Activated naive CD8-positive, alpha-beta T cell treated with anti-CD3 and anti-CD28 coated beads for 36 hours (primary cell): ENCODE data around the gene TRNP1. TPM values are rescaled to one million over a fixed set of nuclear protein-coding genes. Genes with fewer than 3 reads are reported as not detected.

Source experiments
- DNase-seq: peaks from one replicate; pipeline ENCODE4 v3.0.0; 2021
- H3K27ac Mint-ChIP-seq: one replicate; pipeline ENCODE4 v1.8.0; 2022; ENCODE audit warnings: mild to moderate bottlenecking, moderate library complexity, mixed read lengths
- H3K27me3 Mint-ChIP-seq: one replicate; pipeline ENCODE4 v1.8.0; 2022; ENCODE audit warnings: mild to moderate bottlenecking, mixed read lengths
- H3K36me3 Mint-ChIP-seq: one replicate; pipeline ENCODE4 v1.8.0; 2021; ENCODE audit warnings: mild to moderate bottlenecking, mixed read lengths
- H3K4me1 Mint-ChIP-seq: one replicate; pipeline ENCODE4 v1.8.0; 2021; ENCODE audit warnings: mixed read lengths
- H3K4me3 Mint-ChIP-seq: one replicate; pipeline ENCODE4 v1.8.0; 2022; ENCODE audit warnings: mild to moderate bottlenecking, moderate library complexity, mixed read lengths
- H3K9me3 Mint-ChIP-seq: one replicate; pipeline ENCODE4 v1.8.0; 2022; ENCODE audit warnings: mixed read lengths
- total RNA-seq, 2 experiments: library from RNA; stranded (reverse); gene quantifications; one replicate each; pipeline ENCODE4 v1.2.3, GENCODE V29; 2021

Gene TRNP1
- total RNA-seq, 2 experiments from 2014 or later = 0.40 to 0.64 TPM

DNA sequence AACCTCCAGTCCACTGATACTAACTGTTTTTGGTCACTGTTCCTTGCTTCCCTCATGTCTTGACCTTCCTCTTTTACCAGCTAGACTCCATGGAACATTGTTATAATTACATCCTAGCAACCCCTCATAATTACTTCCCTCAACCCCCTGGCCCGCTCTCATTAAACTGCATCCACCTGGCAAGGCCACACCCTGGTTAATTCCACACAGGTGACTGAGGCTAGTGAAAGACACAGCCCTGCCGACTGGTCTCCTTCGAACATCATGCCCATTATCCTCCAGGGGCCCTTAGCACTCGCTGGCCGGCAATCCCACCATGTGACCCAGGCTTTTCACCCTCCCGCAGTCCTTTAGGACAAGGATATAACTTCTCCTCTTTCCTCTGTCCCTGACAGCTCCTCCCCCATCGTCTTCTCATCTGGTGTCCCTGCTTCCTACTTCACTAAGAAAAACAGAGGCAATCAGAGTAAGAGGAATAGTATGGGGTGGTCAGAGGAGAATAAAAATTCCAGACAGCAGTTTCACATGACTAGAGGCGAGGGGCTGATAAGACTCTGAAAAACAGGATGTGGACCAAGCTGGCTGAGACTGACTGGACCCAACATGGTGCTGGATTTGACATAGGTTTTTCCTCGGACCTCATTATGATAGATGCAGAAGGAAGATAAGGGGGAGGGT lies 28.0 kb downstream of the TRNP1 start:
- DNase-seq = no peak
- Mint-ChIP-seq H3K27me3 (no peaks in the 10 kb centered on the region), H3K9me3 (no peaks in the 10 kb centered on the region), H3K4me3 (no peak overlapping the region), H3K27ac (no peak overlapping the region), H3K4me1 (no peaks in the 10 kb centered on the region), H3K36me3 (no peaks in the 10 kb centered on the region)

DNA sequence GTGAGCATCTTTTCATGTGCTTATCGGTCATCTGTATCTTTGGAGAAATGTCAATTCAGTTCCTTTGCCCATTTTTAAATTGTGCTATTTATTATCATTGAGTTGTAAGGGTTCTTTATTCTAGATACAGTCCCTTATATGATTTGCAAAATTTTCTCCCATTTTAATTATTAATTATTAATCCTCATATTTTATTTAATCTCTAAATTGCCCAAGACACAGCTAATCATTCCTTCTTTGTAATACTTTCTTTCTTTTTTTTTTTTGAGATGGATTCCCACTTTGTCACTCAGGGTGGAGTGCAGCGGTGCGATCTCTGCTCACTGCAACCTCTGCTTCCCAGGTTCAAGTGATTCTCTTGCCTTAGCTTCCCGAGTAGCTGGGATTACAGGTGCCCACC lies 32.2 kb downstream of the TRNP1 start:
- DNase-seq = no peak
- Mint-ChIP-seq H3K4me1 (peaks cover 3% of the 10 kb centered on the region), H3K27ac (no peak overlapping the region), H3K36me3 (no peaks in the 10 kb centered on the region), H3K9me3 (no peaks in the 10 kb centered on the region), H3K4me3 (no peak overlapping the region), H3K27me3 (no peaks in the 10 kb centered on the region)

DNA sequence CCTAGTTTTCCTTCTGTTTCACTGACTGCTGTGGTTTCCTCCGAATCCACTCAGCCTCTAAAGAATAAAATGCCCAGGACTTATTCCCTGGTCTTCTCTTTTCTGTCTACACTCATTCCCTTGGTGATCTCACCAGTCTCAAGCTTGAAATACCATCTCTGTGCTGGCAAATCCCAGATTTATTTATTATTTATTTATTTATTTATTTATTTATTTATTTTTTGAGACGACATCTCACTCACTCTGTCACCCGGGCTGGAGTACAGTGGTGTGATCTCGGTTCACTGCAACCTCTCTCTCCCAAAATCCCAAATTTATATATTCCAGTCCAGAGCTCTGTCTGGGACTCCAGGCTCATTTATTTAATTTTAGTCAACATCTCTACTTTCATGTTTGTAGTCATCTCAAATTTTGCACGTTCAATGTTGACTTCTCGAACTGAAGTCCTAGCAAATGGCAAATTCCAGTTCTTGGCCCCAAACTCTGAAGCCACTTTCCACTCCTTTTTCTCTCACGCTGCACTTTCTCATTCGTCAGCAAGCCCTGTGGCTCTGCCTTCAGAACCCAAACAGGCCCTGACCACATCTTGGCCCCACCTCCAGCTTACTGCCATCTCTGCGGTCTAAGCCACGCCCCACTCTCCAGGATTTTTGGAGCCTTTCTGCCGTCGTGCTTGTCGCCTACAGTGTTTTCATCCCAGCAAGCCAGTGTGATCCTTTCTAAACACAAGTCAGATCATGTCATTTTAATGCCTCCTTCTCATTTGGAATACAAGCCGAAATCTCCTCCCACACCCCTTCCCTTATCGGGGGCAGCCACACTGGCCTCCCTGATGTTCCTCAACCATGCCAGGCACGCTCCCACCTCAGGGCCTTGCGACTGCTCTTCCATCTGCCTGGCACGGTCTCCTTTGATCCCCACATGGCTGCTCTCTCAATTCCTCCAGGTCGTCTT lies 33.4 kb downstream of the TRNP1 start:
- DNase-seq = no peak
- Mint-ChIP-seq H3K9me3 (no peaks in the 10 kb centered on the region), H3K27me3 (no peaks in the 10 kb centered on the region), H3K4me3 (no peak overlapping the region), H3K36me3 (no peaks in the 10 kb centered on the region), H3K27ac (no peak overlapping the region), H3K4me1 (peaks cover 3% of the 10 kb centered on the region)

DNA sequence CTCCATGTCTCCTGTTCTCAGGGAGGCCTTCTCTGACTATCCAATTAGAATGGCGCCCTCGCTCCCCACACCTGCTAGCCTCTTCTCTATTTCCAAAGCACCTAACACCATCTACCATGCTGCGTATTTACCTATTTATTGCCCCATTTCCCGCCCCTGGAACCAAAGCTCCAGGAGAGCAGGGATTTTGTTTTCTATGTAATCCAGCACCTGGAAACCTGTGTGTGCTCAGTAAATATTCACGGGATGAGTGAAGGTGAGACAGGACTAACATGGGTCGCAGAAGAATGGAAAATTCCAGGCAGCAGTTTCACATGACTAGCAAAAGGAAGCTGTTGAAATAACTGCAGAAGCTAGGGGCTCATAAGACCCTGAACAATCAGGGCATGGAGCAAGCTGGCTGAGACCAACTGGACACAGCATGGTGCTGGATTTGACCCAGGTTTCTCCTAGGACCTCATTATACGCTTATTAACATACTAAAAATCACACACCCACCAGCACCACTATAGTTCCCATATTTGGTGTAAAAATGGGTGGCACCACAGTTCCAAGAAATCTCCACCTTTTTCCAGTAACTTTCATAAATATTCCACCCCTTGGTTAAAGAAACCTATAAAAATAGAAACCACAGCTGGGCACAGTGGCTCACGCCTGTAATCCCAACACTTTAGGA lies 34.2 kb downstream of the TRNP1 start:
- peaks cover 3% of the 10 kb centered on the region for H3K4me1 Mint-ChIP-seq

DNA sequence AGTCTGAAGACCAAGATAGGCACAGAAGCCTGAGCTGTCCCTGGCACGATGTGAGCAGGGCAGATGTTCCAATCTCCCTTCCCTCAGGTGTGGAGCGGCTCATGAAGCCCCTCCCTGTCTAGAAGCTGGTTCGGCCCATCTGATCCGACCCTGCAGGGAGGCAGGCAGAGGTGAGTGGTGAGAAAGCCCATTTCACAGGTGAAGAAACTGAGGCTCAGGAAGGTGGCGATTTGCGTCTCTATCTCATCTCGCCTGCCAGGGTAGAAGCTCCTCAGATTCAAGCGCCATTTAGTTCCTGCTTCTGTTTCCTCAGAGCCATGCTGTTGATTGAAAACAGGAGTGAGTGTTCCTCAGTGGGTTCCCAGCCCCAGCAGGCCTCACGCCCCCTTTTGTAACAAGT lies 36.0 kb downstream of the TRNP1 start:
- H3K4me3 Mint-ChIP-seq = no peak overlapping the region
- H3K9me3 Mint-ChIP-seq = no peaks in the 10 kb centered on the region
- peaks cover 3% of the 10 kb centered on the region for H3K4me1 Mint-ChIP-seq
- H3K27ac Mint-ChIP-seq = no peak overlapping the region
- no peaks in the 10 kb centered on the region for H3K36me3 Mint-ChIP-seq
- no peak for DNase-seq
- no peaks in the 10 kb centered on the region for H3K27me3 Mint-ChIP-seq

More for the DNA sequence above, 34.2 kb downstream of the TRNP1 start:
- Mint-ChIP-seq H3K27ac (no peak overlapping the region), H3K27me3 (no peaks in the 10 kb centered on the region), H3K9me3 (no peaks in the 10 kb centered on the region), H3K4me3 (no peak overlapping the region), H3K36me3 (no peaks in the 10 kb centered on the region)
- no peak for DNase-seq

DNA sequence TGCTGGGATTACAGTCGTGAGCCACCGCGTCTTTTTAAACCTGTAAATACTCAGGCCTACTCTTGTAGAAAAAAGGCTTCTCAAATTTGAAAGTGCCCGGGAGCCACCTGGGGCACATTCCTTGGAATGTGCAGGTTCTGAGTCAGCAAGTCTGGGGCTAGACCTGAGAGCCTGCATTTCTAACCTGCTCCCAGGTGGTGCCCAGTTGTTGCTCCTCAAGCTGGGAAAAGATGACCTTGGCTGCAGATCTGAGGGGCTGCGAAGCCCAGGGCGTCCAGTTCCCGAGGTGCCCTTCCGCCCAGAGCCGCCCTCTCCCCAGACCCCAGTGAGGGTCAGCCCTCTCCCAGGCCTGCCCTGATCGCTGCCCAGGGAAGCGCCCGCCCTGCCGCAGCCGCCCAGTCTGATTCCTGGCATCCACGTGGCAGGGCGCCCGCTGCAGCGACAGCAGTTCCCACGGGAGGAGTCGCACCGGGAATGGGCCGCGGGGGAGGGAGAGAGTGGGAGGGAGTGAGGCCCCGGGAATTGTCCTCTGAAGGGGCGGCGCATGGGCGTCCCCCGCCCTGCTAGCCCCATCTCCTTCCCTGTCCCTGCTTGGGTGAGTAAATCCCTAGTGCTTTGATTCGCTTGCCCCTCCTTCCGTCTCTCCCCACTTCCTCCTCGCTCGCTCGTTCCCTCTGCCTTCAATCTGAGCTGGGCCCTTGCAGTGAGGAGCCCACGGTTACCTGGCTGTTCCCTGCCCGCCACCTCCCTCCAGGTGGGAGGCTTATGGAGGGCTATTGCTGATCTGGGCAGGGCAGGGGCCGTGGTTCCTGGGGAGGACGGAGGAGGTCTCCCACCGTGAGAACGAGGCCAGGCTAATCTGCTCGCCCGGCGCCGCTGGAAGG lies 38.0 kb downstream of the TRNP1 start:
- peaks cover 3% of the 10 kb centered on the region for H3K4me1 Mint-ChIP-seq
- H3K4me3 Mint-ChIP-seq = no peak overlapping the region
- H3K36me3 Mint-ChIP-seq = no peaks in the 10 kb centered on the region
- H3K27me3 Mint-ChIP-seq = no peaks in the 10 kb centered on the region
- no peak overlapping the region for H3K27ac Mint-ChIP-seq
- H3K9me3 Mint-ChIP-seq = no peaks in the 10 kb centered on the region
- no peak for DNase-seq

DNA sequence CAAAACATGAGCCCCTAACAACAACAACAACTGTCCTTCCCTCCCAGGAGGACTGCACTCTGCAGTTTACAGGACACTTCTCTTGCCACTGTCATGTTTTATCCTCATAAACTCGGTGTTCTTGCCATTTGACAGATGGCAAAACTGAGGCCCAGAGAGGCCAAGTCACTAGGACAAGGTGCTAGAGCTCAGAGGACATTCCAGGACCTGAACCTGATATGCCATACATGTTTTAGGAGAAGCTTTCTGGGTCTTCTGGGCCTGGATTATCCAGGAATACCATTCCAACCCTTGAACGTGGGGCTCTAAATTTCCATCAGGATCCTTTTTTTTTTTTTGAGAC lies 38.6 kb downstream of the TRNP1 start:
- DNase-seq = no peak
- Mint-ChIP-seq H3K36me3 (no peaks in the 10 kb centered on the region), H3K9me3 (no peaks in the 10 kb centered on the region), H3K4me1 (peaks cover 3% of the 10 kb centered on the region), H3K4me3 (no peak overlapping the region), H3K27me3 (no peaks in the 10 kb centered on the region), H3K27ac (no peak overlapping the region)

DNA sequence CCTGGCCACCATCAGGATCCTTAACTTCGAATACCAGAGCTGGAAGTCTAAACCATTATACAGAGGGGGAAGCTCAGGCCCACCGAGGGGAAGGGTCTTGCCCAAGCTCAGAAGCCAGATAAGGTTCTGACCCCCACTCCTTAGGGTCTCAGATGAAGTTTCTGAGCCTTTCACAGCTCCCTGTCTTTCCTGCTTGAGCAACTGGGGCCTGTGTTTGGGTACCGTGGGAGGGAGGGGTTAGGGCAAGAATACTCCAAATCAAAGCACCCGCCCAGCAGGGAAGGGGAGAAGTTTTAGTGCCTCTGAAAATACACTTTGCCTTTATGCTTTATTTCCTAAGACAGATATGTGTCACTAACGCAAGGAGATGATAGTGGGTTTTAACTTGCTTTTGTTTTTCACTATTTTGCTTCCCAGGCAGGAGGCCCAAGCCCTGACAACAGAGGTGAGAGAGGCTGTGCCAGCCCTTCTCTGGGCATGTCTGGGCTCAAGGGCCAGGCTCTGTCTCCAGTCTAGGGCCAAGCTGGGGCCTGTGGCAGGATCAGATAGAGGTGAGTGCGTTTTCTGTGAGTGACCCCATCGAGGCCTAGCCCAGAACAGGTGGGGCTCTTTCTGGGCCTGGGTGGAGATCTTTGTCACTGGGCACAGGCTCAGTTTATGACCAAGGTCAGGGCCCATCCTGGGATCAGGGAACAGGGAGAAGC lies 39.7 kb downstream of the TRNP1 start:
- no peak overlapping the region for H3K4me3 Mint-ChIP-seq
- H3K27ac Mint-ChIP-seq = no peak overlapping the region
- no peak for DNase-seq
- H3K9me3 Mint-ChIP-seq = no peaks in the 10 kb centered on the region
- peaks cover under 1% of the 10 kb centered on the region for H3K4me1 Mint-ChIP-seq
- H3K27me3 Mint-ChIP-seq = no peaks in the 10 kb centered on the region
- no peaks in the 10 kb centered on the region for H3K36me3 Mint-ChIP-seq

DNA sequence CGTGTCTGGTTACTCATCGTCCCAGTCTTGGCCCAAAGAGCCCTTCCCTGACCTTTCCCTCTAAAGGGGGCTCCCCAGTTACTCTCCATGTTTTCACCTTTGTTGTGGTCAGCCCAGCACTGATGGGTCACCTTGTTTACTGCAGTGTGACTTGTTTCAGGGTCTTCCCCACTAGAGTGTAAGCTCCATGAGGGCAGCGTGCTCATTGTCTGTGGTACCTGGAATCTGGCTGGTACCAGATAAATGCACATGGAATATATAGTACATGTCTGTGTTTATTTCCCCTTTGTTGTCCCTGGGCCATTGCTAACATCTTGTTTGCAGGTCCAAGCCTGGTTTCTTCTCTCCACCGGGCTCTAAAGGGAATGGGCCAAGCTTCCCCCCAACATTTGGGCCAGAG lies 41.9 kb downstream of the TRNP1 start:
- Mint-ChIP-seq H3K36me3 (no peaks in the 10 kb centered on the region), H3K9me3 (no peaks in the 10 kb centered on the region), H3K27me3 (no peaks in the 10 kb centered on the region), H3K4me3 (no peak overlapping the region), H3K4me1 (no peaks in the 10 kb centered on the region), H3K27ac (no peak overlapping the region)
- no peak for DNase-seq

DNA sequence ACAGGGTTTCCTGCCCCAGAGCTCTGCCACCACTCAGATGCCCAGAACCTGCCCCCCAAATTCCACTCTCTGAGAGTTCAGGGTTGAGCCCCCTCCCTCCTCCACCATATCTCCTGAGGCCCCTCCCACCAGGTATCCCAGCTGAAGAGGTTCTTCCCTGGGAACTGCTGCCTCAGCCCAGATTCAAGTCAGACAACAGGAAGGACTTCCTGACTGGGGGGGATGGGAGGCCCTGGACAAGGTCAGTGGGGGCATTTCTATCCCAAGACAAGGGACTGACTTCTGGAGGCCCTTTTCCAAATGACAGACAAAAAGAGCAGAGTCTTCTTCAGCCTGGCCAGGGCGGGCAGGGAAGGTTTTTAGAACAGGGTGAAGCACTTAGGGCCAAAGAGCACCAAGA lies 43.2 kb downstream of the TRNP1 start:
- no peaks in the 10 kb centered on the region for H3K9me3 Mint-ChIP-seq
- DNase-seq = no peak
- no peaks in the 10 kb centered on the region for H3K36me3 Mint-ChIP-seq
- no peak overlapping the region for H3K4me3 Mint-ChIP-seq
- no peaks in the 10 kb centered on the region for H3K27me3 Mint-ChIP-seq
- no peaks in the 10 kb centered on the region for H3K4me1 Mint-ChIP-seq
- H3K27ac Mint-ChIP-seq = no peak overlapping the region

DNA sequence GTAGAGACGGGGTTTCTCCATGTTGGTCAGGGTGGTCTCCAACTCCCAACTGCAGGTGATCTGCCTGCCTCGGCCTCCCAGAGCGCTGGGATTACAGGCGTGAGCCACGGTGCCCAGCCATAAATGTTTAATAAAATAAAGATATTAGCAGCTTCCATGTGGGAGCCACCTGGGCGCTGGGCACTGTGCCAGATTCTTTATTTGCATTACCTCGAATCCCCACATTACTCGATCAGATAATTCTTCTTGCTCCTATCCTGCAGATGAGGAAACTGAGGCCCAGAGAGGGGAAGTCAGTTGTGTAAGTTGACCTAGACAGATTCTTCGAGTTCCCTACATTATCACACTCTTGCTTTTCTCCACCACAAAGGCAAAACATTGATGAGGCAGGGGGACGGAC lies 44.0 kb downstream of the TRNP1 start:
- Mint-ChIP-seq H3K4me1 (no peaks in the 10 kb centered on the region), H3K9me3 (no peaks in the 10 kb centered on the region), H3K36me3 (no peaks in the 10 kb centered on the region), H3K4me3 (no peak overlapping the region), H3K27ac (no peak overlapping the region), H3K27me3 (no peaks in the 10 kb centered on the region)
- DNase-seq = no peak

DNA sequence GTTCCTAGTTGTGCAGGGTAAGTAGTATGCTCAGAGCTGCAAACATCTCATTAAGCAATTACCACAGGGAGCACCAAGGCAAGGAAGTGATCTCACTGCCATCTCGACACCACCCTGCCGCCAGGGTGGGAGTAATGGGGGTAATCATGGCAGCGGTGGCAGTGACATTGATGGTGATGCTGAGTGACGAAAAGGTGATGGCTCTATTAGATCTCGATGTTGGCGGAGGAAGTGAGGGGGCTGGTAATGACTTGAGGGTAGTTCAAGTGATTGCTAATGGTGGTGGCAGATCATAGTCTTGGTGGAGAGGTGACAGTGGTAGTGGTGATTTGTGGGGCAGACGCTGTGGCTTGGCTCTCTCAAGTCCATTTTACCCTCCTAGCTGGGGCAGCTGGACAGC lies 44.5 kb downstream of the TRNP1 start:
- Mint-ChIP-seq H3K36me3 (no peaks in the 10 kb centered on the region), H3K9me3 (no peaks in the 10 kb centered on the region), H3K27me3 (no peaks in the 10 kb centered on the region), H3K4me1 (no peaks in the 10 kb centered on the region), H3K27ac (no peak overlapping the region), H3K4me3 (no peak overlapping the region)
- no peak for DNase-seq

DNA sequence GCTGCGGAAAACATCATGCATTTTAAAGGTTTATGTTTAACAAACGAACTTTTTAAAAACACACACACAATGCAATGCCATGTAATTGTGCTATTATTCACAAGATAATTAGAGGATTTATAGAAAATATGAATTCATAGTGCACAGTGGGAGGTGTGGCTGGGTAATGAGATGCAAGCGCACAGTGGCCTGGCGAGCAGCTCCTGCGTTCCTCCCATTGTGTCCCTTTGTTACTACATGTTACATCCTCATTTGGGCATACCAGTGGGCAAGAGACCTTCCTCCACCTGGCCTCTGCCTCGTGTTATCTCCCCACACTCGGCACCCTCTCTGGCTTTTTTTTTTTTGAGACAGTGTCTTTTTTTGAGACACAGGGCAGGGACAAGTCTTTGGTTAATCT lies 49.2 kb downstream of the TRNP1 start:
- H3K27ac Mint-ChIP-seq = no peak overlapping the region
- no peaks in the 10 kb centered on the region for H3K27me3 Mint-ChIP-seq
- no peak for DNase-seq
- no peak overlapping the region for H3K4me3 Mint-ChIP-seq
- no peaks in the 10 kb centered on the region for H3K36me3 Mint-ChIP-seq
- H3K9me3 Mint-ChIP-seq = no peaks in the 10 kb centered on the region
- H3K4me1 Mint-ChIP-seq = peaks cover 15% of the 10 kb centered on the region

DNA sequence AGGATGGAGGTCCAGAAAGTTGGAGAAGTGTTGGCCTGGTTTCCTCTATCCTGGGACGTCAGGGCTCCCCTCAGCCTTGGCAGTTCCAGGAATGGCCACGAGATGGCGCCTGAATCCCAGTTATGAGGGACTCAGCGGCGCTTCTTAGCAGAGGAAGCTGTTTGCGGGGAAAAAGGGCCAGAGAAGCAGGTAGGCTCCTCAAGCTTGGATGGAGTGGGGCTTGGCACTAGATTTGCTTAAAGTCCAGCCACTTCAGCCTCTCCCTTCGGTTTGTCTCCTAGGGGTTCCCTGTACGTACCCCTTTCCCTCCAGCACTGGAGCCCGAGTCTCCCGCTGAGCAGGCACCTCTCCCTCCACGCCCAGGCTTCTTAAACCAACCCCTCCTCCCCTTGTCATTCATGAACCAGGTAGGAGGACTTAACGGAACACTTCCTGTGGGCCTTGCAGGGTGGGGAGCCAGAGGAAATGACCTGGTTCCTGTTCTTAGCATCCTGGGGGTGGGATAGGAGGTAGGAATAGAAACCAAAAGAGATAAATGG lies 51.2 kb downstream of the TRNP1 start:
- DNase-seq = peak; percentile 81
- Mint-ChIP-seq H3K4me1 (peaks cover 15% of the 10 kb centered on the region), H3K4me3 (peak overlapping the region; percentile 77), H3K9me3 (no peaks in the 10 kb centered on the region), H3K27ac (no peak overlapping the region), H3K36me3 (no peaks in the 10 kb centered on the region), H3K27me3 (no peaks in the 10 kb centered on the region)
